GM10266 (cell line): ENCODE data around the gene DLG1.

Source experiments
- DNase-seq: peaks from one replicate; pipeline ENCODE4 v3.0.0; 2012; ENCODE audit errors: extremely low spot score
- TF ChIP-seq, protein P1 (sequence below): IDR thresholded peaks from 2 replicates; pipeline ENCODE4 v1.5.1; 2012; ENCODE audit warnings: mild to moderate bottlenecking, low read depth; ENCODE audit not compliant: control insufficient read depth, insufficient read depth; ENCODE audit errors: missing control alignments

DLG1 gene

DNA sequence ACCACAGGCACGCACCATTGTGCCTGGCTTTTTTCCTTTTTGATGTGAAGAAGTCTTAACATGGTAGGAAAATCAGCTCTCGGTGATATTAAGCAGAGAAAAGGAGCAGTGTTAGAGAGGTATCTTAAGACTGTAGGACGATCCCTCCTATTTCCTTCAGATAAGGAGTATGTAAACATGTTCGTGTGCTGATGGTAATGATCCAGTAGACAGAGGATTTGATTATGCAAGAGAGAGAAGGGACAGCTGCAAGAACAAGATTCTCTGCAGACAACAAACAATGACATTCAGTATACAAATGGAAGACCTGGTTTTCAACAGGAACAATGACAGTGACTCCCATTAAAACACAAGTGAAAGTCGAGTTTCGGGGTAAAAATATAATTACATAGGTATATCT, 173.7 kb downstream of the DLG1 start:
- DNase-seq: no peak
- TF ChIP-seq, protein P1, sequence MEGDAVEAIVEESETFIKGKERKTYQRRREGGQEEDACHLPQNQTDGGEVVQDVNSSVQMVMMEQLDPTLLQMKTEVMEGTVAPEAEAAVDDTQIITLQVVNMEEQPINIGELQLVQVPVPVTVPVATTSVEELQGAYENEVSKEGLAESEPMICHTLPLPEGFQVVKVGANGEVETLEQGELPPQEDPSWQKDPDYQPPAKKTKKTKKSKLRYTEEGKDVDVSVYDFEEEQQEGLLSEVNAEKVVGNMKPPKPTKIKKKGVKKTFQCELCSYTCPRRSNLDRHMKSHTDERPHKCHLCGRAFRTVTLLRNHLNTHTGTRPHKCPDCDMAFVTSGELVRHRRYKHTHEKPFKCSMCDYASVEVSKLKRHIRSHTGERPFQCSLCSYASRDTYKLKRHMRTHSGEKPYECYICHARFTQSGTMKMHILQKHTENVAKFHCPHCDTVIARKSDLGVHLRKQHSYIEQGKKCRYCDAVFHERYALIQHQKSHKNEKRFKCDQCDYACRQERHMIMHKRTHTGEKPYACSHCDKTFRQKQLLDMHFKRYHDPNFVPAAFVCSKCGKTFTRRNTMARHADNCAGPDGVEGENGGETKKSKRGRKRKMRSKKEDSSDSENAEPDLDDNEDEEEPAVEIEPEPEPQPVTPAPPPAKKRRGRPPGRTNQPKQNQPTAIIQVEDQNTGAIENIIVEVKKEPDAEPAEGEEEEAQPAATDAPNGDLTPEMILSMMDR: no peak

DNA sequence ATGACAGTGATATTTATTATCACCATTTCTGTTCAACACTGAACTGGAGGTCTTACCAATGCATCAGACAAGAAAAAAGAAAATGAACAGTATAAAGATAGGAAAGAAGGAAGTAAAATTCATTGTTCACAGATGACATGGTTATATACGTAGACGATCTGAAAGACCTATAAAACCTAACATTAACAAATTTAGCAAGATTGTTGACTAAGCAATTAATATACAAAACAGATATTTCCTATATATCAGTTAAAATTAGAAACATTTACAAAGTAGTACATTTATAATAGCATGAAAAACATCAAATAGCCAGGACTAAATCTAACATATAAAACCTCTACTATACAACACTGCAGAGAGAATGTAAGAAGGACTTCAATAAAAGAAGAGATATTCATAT, 176.0 kb downstream of the DLG1 start:
- no peak for DNase-seq
- TF ChIP-seq, protein P1: no peak

DNA sequence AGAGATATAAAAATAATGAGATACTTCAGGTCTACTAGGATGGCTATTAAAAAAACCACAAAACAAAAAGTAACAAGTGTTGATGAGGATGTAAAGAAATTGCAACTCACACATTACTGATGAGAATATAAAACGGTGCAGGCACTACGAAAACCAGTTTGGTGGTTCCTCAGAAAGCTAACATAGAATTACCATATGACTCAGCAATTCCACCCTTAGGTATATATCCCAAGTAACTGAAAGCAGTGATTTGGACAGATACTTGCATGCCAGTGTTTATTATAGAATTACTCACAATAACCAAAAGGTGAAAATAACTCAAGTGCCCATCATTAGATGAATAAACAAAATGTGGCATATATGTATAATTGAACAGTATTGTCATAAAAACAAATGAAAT, 181.3 kb downstream of the DLG1 start:
- no peak for DNase-seq
- TF ChIP-seq, protein P1: no peak

DNA sequence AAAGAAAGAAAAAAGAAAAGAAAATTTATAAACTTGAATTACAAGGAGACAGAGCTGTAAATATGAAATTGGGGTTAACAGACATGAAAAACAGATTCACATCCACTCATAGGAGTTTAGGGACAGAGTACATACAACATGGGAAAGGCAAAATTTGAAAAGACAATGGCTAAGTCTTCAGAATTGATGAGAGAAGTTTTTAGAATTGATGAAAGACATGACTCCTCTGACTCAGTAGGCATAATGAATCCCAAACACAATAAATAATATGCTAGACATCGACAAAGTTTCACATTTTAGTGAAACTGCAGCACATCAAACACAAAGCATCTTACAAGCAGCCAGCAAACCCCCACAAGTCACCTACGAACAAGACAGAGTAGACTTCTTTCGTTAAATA, 184.4 kb downstream of the DLG1 start:
- DNase-seq: no peak
- TF ChIP-seq, protein P1: no peak

DNA sequence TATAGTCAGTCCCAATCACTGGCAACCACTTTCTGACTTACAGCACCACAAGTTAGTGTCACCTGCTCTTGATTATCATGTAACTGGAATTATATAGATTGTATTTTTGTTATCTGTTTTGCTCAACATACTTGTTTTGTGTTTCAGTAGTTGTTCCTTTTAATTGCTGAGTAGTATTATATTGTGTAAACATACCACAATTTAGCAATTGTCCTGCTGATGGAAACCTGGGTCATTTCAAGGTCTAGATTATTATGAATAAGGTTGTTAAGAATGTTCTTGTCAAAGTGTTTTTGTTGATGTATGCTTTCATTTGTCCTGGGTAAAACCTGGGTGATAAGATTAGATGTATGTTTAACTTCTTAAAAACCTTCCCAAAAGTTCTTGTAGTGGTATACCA, 186.7 kb downstream of the DLG1 start:
- DNase-seq: no peak
- TF ChIP-seq, protein P1: no peak

DNA sequence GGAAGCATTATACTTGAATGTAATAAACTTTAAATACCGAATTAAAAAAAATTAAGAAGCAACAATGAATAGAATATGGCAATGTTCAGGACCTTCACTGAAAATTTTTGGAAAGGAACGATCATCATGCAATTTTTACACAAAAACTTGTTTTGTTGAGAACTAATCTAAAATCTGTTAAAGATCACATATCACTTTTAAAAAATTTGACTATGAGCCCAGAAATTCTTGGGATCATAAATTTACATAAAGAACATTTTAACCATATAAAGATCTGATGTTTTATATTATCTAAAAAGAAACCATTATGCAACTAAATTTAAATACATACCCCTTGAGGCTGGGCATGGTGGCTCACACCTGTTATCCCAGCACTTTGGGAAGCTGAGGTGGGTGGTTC, 192.6 kb downstream of the DLG1 start:
- TF ChIP-seq, protein P1: no peak
- DNase-seq: no peak

DNA sequence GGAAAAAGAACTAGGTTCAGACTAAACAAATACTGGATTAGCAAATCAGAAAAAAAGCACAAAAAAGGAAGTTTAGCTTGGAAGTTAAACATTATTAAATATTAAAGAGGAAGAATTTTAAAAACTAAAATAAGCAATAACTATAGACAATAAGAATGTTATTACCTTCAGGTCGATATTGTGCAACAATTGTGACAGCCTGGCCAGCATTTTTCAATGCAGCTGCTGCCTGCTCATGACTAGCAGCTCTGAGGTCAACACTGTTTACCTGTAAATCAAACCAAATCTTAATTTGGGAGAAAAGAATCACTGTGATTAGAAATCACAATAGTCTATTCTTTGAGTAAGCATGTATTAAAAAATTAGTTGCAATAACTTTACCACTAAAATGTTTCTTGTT, 193.7 kb downstream of the DLG1 start:
- TF ChIP-seq, protein P1: no peak
- DNase-seq: no peak

DNA sequence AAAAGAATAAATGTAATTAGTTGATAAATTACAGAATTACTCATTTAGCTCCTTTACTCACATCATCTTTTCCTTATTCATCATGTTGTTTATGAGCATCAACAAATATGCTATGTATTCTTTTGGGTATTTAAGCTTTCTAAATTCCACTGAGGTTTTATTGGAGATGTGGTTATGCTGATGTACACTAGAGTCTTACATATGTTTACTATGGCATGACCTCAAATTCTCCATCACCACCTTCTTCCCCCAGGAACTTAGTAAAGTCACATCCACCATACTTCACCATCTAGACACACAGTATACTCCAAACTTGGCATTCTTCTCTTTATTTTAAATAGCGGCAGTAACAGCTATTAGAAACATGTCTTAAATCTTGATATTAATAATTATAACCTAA, 194.6 kb downstream of the DLG1 start:
- TF ChIP-seq, protein P1: no peak
- no peak for DNase-seq
